Activated CD4-positive, alpha-beta T cell treated with anti-CD3 and anti-CD28 coated beads, Interleukin-2, amount 10 ng/mL, durations not matched to agents 7 days and 5 days (primary cell): ENCODE data around the gene PRPF38A. TPM values are rescaled to one million over a fixed set of nuclear protein-coding genes. Genes with fewer than 3 reads are reported as not detected.
A peak's percentile ranks its signal among the peaks of the same experiment; 100 is the strongest.
"Not testable (repeated sequence)": the region's sequence is repeated elsewhere in the genome, so short reads cannot be mapped to it uniquely, and the experiment has no call there.

Experiments
- CTCF ChIA-PET: fragments of 350-600 bp; sonication (Branson Sonifier 250); formaldehyde crosslinking; loops from one replicate; lab custom pipeline; 2021; ENCODE audit warnings: antibody characterized with exemption; lab: Charles Lee
- POLR2A ChIA-PET: fragments of 350-600 bp; sonication (Branson Sonifier 250); formaldehyde crosslinking; loops from one replicate; lab custom pipeline; 2021; ENCODE audit warnings: antibody characterized with exemption; lab: Charles Lee
- DNase-seq: peaks from one replicate; pipeline ENCODE4 v3.0.0-alpha.2; 2020
- H3K27ac Mint-ChIP-seq: one replicate; pipeline ENCODE4 v1.8.0; 2021; ENCODE audit warnings: mild to moderate bottlenecking, moderate library complexity, mixed read lengths
- H3K27me3 Mint-ChIP-seq: one replicate; pipeline ENCODE4 v1.8.0; 2021; ENCODE audit warnings: mixed read lengths
- H3K36me3 Mint-ChIP-seq: one replicate; pipeline ENCODE4 v1.8.0; 2021; ENCODE audit warnings: low read depth, mixed read lengths
- H3K4me1 Mint-ChIP-seq: one replicate; pipeline ENCODE4 v1.8.0; 2021; ENCODE audit warnings: mixed read lengths
- H3K4me3 Mint-ChIP-seq: one replicate; pipeline ENCODE4 v1.8.0; 2021; ENCODE audit warnings: mild to moderate bottlenecking, moderate library complexity, mixed read lengths
- H3K9me3 Mint-ChIP-seq: one replicate; pipeline ENCODE4 v1.8.0; 2021; ENCODE audit warnings: mixed read lengths
- total RNA-seq, 2 experiments: library from RNA; stranded (reverse); gene quantifications; one replicate each; pipeline ENCODE4 v1.2.3, GENCODE V29; 2021

The PRPF38A gene
- total RNA-seq, 2 experiments from 2014 or later, result 98.1 to 103 TPM

DNA sequence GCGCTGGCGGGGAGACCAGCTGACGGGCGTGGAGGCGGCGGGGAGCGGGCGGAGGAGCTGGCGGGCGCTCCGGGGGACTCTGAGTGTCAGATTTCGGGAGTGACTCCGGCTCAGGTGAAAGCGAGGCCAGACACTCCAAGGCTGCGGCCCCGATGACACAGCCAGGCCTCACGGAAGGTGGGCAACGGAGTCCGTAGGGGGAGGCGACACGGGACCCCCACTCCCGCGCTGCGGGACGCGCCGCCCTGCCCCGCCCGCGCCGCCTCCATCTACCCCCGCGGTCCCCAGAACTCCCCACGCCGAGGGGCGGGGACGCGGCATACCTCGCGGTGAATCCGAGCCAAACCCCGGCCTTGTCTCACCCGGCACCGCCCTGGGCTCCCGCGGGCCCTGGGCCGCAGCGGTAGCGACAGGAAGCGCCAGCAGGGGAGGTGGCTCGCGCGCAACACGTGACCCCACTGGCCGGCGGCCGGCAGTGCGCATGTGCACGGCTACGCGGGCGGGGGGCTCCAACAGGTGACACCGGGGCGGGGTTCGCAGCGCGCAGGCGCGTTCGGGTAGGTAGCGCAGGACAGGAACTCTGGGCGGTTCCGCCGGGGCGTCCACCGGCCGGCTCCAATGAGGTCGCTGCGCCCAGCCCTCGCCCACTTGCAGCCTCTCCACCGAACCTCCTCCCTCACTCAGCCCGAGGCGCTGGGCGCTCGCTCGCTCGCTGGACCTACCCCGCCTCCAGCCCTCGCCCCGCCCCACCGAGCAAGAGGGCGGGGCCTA is 38.5 kb upstream of the PRPF38A start, which contains the start of gene CC2D1B:
Gene CC2D1B, minus strand, starts transcription at position 460 of the 771 bp plus-strand sequence. CDS start 1,585 bp downstream, outside the sequence.
- H3K4me3 Mint-ChIP-seq, result peak within 1 kb of the TSS; percentile 92
- H3K9me3 Mint-ChIP-seq, result no peaks in the 10 kb centered on the region
- peaks cover 53% of the 10 kb centered on the region for H3K4me1 Mint-ChIP-seq
- DNase-seq, result peak; percentile 100
- ChIA-PET CTCF (interaction anchor here (0.7 to 2.5 kb wide), 3 partner anchors 16 to 346 kb away, joined by 3 to 9 read pairs (median 4); partner anchors contain the start of genes ORC1 and PRPF38A), POLR2A (interaction anchor here (0.5 to 0.6 kb wide), 2 partner anchors 16 to 185 kb away, joined by 3 read pairs; no protein-coding TSS in a partner anchor)
- H3K27ac Mint-ChIP-seq, result peak within 1 kb of the TSS; percentile 98
- peaks cover 32% of the 10 kb centered on the region for H3K36me3 Mint-ChIP-seq
- no peaks in the 10 kb centered on the region for H3K27me3 Mint-ChIP-seq

DNA sequence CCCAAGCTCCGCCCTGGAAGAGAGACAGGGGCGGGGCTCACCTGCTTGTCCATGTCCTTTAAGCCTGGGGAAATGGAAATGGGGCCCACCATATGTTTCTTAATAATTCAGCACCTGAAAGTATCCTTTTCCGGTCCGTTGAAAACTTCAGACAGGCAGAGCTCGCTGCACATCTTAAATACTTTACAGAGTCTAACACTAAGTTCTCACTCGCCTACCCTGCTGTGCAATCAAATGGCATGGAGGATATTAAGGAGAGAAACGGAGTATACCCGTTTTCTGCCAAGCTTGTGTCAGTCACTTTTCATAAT is 37.9 kb upstream of the PRPF38A start:
- CTCF ChIA-PET, result interaction anchor here (0.6 to 2.5 kb wide), 4 partner anchors 15 to 345 kb away, joined by 3 to 9 read pairs (median 4); partner anchors contain the start of genes ORC1 and PRPF38A
- no peak for DNase-seq
- Mint-ChIP-seq H3K4me1 (peaks cover 52% of the 10 kb centered on the region), H3K36me3 (peaks cover 30% of the 10 kb centered on the region), H3K9me3 (no peaks in the 10 kb centered on the region), H3K27me3 (no peaks in the 10 kb centered on the region), H3K27ac (peak overlapping the region; percentile 98), H3K4me3 (peak overlapping the region; percentile 92)
- POLR2A ChIA-PET, result interaction anchor here (0.5 kb wide), 1 partner anchor 16 kb away, joined by 3 read pairs; no protein-coding TSS in a partner anchor

DNA sequence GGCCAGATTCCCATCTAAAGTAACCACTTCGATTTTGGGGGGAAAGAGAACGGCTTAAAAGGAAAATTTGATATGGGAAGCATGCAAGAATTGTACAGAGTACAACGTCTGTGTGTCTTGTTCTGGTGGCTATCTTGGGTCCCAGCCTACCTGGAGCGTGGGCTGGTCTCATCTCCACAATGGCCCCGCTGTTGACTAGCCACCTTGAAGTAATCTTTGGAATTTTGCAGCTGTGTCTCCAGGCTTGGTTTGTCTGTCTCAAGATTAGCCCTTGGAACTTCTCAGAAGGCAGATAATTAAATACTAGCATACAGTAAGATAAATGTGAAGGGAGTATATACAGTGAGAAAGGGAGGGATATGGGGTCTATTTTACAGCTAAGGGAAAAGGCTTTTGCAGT is 37.1 kb upstream of the PRPF38A start:
- CTCF ChIA-PET, result interaction anchor here (0.6 to 1.5 kb wide), 2 partner anchors 15 to 79 kb away, joined by 4 read pairs; no protein-coding TSS in a partner anchor
- no peak for DNase-seq
- Mint-ChIP-seq H3K36me3 (peaks cover 24% of the 10 kb centered on the region), H3K27me3 (no peaks in the 10 kb centered on the region), H3K9me3 (no peaks in the 10 kb centered on the region), H3K4me1 (peaks cover 48% of the 10 kb centered on the region), H3K27ac (peak overlapping the region; percentile 19), H3K4me3 (peak overlapping the region; percentile 92)
- POLR2A ChIA-PET, result no interaction called here

DNA sequence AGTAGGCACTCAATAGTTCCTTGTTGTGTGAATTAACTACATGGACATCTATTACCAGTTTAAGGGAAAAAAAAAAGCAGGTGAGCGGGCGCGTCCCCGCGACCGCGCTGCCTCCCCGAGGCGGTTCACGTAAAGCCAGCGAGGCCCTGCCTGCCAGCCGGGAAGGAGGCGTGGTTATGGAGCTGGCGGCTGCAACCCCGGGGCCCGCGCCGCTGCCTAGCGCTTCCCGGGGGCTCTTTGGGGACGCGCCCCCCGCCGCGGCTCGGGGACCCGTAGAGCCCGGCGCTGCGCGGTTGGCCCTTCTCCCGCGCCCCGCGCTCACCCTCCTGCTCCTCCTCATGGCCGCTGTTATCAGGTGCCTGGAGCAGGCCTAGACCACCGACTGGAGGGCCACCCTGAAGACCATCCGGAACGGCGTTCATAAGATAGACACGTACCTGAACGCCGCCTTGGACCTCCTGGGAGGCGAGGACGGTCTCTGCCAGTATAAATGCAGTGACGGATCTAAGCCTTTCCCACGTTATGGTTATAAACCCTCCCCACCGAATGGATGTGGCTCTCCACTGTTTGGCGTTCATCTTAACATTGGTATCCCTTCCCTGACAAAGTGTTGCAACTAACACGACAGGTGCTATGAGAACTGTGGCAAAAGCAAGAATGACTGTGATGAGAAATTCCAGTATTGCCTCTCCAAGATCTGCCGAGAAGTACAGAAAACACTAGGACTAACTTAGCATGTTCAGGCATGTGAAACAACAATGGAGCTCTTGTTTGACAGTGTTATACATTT is 35.8 kb upstream of the PRPF38A start:
- Mint-ChIP-seq H3K4me1 (peaks cover 41% of the 10 kb centered on the region), H3K9me3 (no peaks in the 10 kb centered on the region), H3K27ac (peak overlapping the region; percentile 27), H3K4me3 (peak overlapping the region; percentile 51), H3K27me3 (no peaks in the 10 kb centered on the region), H3K36me3 (peaks cover 26% of the 10 kb centered on the region)
- peak; percentile 70 for DNase-seq
- ChIA-PET CTCF (interaction anchor here (0.6 to 1.5 kb wide), 10 partner anchors 11 to 1145 kb away, joined by 3 to 5 read pairs (median 4); partner anchors contain the start of genes ORC1 and PRPF38A), POLR2A (interaction anchor here (0.6 kb wide), 1 partner anchor 35 kb away, joined by 3 read pairs; no protein-coding TSS in a partner anchor)

DNA sequence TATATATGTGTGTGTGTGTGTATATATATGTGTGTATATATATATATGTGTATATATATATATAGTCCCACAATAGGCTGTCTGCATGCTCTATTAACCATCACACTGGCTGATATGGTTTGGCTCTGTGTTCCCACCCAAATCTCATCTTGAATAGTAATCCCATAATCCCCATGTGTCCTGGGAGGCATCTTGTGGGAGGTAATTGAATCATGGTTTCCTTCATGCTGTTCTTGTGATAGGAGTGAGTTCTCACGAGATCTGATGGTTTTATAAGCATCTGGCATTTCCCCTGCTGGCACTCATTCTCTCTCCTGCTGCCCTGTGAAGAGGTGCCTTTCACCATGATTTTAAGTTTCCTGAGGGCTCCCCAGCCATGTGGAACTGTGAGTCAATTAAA is 34.6 kb upstream of the PRPF38A start:
- Mint-ChIP-seq H3K4me1 (peaks cover 30% of the 10 kb centered on the region), H3K36me3 (peaks cover 32% of the 10 kb centered on the region)
- DNase-seq, H3K27me3 Mint-ChIP-seq, POLR2A ChIA-PET, H3K4me3 Mint-ChIP-seq, H3K27ac Mint-ChIP-seq, H3K9me3 Mint-ChIP-seq: not testable (repeated sequence)
- CTCF ChIA-PET, result interaction anchor here (1.0 to 1.1 kb wide), 2 partner anchors 9 to 35 kb away, joined by 5 read pairs; partner anchors contain the start of genes ORC1 and PRPF38A

DNA sequence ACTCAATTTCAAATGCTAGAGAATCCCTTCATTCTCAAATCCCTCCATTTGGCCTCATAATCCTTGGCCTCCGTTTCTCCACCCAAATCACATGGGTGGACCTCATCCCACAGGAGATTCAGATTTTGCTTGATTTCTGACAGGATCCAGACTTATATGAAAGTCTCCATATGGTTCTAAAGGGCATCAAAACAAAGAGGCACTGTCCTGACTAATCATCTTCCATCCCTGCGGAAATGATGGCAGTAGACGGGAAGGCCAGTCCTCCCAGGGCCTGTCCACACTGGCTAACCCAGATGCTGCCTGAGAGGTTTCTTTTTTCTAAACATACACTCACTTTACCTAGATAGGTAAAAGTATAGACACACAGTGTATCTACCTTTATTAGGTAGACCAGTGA is 19.0 kb upstream of the PRPF38A start:
- no peak overlapping the region for H3K4me3 Mint-ChIP-seq

DNA sequence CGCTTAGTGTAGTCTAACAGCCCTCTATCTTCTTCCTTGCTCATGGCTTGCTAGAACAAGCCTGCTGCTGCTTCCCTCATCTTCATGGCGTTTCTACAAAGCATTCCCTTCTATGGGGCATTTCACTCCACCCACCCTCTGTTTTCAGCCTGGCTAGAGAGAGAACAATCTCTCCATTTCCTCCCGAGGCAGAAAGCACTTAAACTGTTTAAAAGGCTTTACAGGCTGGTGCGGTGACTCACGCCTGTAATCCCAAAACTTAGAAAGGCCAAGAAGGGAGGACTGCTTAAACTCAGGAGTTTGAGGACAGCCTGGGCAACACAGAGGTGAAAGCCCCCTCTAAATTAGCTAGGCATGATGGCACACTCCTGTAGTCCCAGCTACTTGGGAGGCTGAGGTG is 17.9 kb upstream of the PRPF38A start:
- H3K36me3 Mint-ChIP-seq, result peaks cover 55% of the 10 kb centered on the region
- H3K27me3 Mint-ChIP-seq, result no peaks in the 10 kb centered on the region
- POLR2A ChIA-PET, result no interaction called here
- H3K4me1 Mint-ChIP-seq, result no peaks in the 10 kb centered on the region
- no peaks in the 10 kb centered on the region for H3K9me3 Mint-ChIP-seq
- no peak overlapping the region for H3K4me3 Mint-ChIP-seq
- CTCF ChIA-PET, result no interaction called here
- DNase-seq, result no peak
- no peak overlapping the region for H3K27ac Mint-ChIP-seq

More for the DNA sequence above, 19.0 kb upstream of the PRPF38A start:
- Mint-ChIP-seq H3K27me3 (no peaks in the 10 kb centered on the region), H3K4me1 (no peaks in the 10 kb centered on the region), H3K27ac (no peak overlapping the region), H3K36me3 (peaks cover 57% of the 10 kb centered on the region), H3K9me3 (no peaks in the 10 kb centered on the region)
- ChIA-PET CTCF (no interaction called here), POLR2A (no interaction called here)
- no peak for DNase-seq

DNA sequence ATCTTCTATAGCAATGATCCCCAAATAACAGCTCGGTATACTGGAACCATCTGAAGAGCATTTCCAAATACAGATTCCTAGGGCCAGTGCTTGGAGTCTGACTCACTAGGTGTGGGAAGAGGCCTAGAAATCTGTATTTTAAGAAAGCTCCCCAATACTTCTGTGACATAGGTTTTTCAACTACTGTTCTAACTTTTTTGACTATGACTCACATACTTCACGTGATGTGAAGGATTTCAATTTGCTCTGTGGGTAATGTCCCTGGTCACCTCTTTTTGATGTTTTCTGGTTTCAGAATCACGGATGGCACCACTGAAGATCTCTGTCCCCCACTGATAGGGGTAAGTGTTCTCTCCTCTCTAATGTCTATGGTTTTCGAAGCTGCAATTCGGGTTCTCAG is 11.2 kb upstream of the PRPF38A start:
- Mint-ChIP-seq H3K9me3 (no peaks in the 10 kb centered on the region), H3K27me3 (no peaks in the 10 kb centered on the region), H3K27ac (no peak overlapping the region), H3K36me3 (peaks cover 56% of the 10 kb centered on the region), H3K4me3 (no peak overlapping the region), H3K4me1 (peaks cover 6% of the 10 kb centered on the region)
- ChIA-PET POLR2A (no interaction called here), CTCF (interaction anchor here (0.8 to 3.4 kb wide), 2 partner anchors 11 to 176 kb away, joined by 3 to 13 read pairs; partner anchors contain the start of genes ORC1 and PRPF38A)
- DNase-seq, result no peak

DNA sequence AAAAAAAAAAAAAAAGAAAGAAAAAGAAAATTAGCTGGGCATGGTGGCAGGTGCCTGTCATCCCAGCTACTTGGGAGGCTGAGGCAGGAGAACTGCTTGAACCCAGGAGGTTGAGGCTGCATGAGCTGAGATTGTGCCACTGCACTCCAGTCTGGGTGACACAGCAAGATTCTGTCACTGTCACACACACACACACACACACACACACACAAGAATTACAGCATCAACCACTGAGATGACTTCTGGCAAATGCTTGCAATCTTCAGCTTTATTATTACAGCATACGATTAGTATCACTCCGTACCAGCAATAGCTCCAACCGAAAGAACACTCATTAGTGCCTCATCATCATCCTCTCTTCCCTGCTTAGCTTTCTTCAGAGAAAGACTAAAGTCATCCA is 4.8 kb upstream of the PRPF38A start:
- ChIA-PET CTCF (interaction anchor here (1.1 to 1.4 kb wide), 2 partner anchors 26 to 56 kb away, joined by 4 read pairs; no protein-coding TSS in a partner anchor), POLR2A (interaction anchor here (0.8 kb wide), 1 partner anchor 257 kb away, joined by 9 read pairs; no protein-coding TSS in a partner anchor)
- no peaks in the 10 kb centered on the region for H3K27me3 Mint-ChIP-seq

DNA sequence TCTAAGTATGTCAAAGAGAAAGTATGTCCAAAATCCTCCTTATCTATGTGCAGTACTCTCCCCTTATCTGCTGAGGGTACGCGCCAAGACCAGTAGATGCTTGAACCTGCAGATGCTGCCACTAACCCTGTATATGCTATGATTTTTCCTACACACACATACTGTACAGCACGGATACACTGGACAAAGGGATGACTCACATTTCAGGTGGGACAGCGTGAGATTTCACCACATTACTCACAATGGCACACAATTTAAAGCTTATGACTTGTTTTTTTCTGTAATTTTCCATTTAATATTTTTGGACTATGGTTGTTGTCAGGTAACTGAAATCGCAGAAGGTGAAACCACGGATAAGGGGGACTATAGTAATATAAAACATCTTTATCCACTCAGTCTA is 4.3 kb upstream of the PRPF38A start:
- H3K27me3 Mint-ChIP-seq, result no peaks in the 10 kb centered on the region
- H3K36me3 Mint-ChIP-seq, result peaks cover 46% of the 10 kb centered on the region
- ChIA-PET POLR2A (interaction anchor here (0.8 kb wide), 1 partner anchor 257 kb away, joined by 9 read pairs; no protein-coding TSS in a partner anchor), CTCF (interaction anchor here (1.1 to 1.4 kb wide), 2 partner anchors 26 to 55 kb away, joined by 4 read pairs; no protein-coding TSS in a partner anchor)
- H3K4me3 Mint-ChIP-seq, result no peak overlapping the region
- no peak for DNase-seq
- H3K27ac Mint-ChIP-seq, result no peak overlapping the region
- no peaks in the 10 kb centered on the region for H3K9me3 Mint-ChIP-seq
- peaks cover 46% of the 10 kb centered on the region for H3K4me1 Mint-ChIP-seq

More for the DNA sequence above, 4.8 kb upstream of the PRPF38A start:
- Mint-ChIP-seq H3K4me1 (peaks cover 46% of the 10 kb centered on the region), H3K9me3 (no peaks in the 10 kb centered on the region), H3K4me3 (no peak overlapping the region), H3K36me3 (peaks cover 48% of the 10 kb centered on the region), H3K27ac (no peak overlapping the region)
- DNase-seq, result no peak

DNA sequence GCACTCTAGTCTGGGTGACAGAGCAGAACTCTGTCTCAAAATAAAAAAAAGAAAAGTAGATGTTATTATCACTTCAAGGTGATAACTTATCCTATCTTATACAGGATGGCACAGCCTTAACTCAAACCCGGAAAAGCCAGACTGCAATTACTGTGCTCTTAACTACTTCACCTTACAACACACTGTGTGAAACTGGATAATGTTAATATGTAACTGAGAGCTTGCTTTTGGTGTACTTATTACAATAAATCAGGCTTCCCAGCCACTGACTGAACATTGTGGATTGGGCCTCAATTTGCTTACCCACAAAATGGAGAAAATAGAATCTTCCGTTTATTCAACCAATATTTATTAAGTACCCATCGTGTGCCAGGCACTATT is 1.6 kb upstream of the PRPF38A start:
- no peak for DNase-seq
- no peaks in the 10 kb centered on the region for H3K9me3 Mint-ChIP-seq
- peaks cover 58% of the 10 kb centered on the region for H3K4me1 Mint-ChIP-seq
- H3K27me3 Mint-ChIP-seq, result no peaks in the 10 kb centered on the region
- ChIA-PET CTCF (interaction anchor here (0.5 to 2.7 kb wide), 2 partner anchors 8 to 34 kb away, joined by 3 to 13 read pairs; no protein-coding TSS in a partner anchor), POLR2A (no interaction called here)
- H3K36me3 Mint-ChIP-seq, result peaks cover 51% of the 10 kb centered on the region
- H3K4me3 Mint-ChIP-seq, result peak overlapping the region; percentile 99
- H3K27ac Mint-ChIP-seq, result peak overlapping the region; percentile 99

DNA sequence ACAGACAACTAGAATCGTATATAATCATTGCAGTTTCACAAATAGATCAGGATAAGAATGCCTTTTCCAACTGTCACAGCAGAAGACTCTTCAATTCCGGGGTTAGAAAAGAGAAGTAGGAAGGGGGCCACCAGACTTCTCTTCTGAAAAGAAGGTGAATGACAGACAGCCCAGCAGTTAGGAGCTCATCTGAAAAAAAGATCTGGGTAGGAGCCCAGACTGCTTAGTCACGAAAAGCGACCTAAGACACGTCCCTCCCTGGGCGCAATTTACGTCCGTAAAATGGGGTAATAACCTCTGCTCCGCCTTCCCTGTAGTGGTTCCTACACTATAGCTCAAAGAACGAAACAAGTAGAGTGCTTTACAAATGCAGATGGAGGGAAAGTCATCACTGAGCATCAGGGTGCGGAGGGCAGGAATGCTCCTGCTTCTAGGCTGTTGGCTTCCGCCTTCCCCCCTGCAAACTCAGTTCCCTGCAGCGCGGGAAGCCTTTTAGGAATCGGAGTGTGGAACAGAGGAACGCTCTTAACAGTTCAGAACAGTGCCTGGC is 761 bp upstream of the PRPF38A start:
- ChIA-PET CTCF (interaction anchor here (0.6 to 2.7 kb wide), 11 partner anchors 9 to 788 kb away, joined by 3 to 13 read pairs (median 5); partner anchors contain the start of gene CC2D1B), POLR2A (interaction anchor here (0.5 to 1.6 kb wide), 6 partner anchors 21 to 923 kb away, joined by 3 to 9 read pairs (median 3); partner anchors contain the start of gene TUT4)
- peak overlapping the region; percentile 99 for H3K4me3 Mint-ChIP-seq
- H3K9me3 Mint-ChIP-seq, result no peaks in the 10 kb centered on the region
- H3K36me3 Mint-ChIP-seq, result peaks cover 55% of the 10 kb centered on the region
- H3K27me3 Mint-ChIP-seq, result no peaks in the 10 kb centered on the region
- peaks cover 61% of the 10 kb centered on the region for H3K4me1 Mint-ChIP-seq
- DNase-seq, result peak; percentile 77
- peak overlapping the region; percentile 99 for H3K27ac Mint-ChIP-seq
